GM18511 (cell line): ENCODE results near the gene ALOX12B.

Experiments used
- ATAC-seq: cut with Tn5 transposase; IDR thresholded peaks from one replicate; pipeline ENCODE4 v1.9.1; 2021; ENCODE audit warnings: mild to moderate bottlenecking, moderate library complexity; ENCODE audit not compliant: unreplicated experiment

ALOX12B gene

GRCh38 chr17:8087075-8087951 lies at the start of gene ALOX12B:
ALOX12B (minus strand) TSS chr17:8087716; CDS start chr17:8087442, 274 bp downstream.
- no peak for ATAC-seq

DNA sequence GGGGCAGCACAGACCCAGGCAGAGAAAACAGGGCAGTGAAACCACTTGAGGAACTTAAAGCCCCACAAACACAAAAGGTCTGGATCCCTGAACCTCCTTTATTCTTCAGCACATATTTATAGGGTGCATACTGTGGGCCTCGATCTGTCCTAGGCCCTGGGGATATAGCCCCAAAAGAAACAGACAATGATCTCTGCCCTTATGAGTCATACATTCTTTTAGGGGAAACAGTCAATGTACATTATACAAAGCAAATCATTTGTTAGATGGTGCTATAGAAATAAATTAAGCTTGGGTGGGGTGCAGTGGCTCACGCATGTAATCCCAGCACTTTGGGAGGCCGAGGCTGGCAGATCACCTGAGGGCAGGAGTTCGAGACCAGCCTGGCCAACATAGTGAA lies 46.4 kb upstream of the ALOX12B start:
- ATAC-seq = no peak

- no peak for ATAC-seq
Measured at GRCh38 chr17:8133399-8133798, 45.9 kb upstream of the ALOX12B start.

- no peak for ATAC-seq
Measured at GRCh38 chr17:8131844-8132441, 44.4 kb upstream of the ALOX12B start.

- no peak for ATAC-seq
Measured at GRCh38 chr17:8128125-8128784, 40.7 kb upstream of the ALOX12B start.

- no peak for ATAC-seq
Measured at GRCh38 chr17:8126491-8127066, 39.1 kb upstream of the ALOX12B start.

DNA sequence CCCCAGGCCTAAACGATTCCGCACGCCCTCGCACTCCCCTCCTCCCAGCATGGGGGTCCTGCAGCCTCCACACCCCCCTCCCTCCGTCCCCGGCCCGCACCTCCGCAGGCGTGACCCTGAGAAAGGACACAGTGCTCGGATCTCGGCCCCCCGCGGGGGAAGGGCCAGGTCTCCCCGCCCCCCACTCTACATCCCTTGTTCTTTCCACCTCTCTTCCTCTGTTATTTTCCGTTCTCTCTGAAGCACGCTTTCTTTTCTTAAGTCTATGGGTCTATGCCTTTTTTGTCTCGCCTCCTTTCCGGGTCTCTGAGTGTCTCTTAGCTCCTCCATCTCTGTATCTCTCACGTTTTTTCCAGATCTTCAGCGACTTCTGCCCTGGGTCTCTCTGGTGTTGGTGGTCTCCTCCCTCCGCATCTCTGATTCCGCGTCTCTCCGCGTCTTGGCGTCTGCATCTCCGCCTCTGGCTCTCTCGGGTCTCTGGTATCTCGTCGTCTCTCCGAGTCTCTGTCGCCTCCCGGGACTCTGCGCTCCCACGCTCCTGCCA lies 38.5 kb upstream of the ALOX12B start:
- no peak for ATAC-seq

DNA sequence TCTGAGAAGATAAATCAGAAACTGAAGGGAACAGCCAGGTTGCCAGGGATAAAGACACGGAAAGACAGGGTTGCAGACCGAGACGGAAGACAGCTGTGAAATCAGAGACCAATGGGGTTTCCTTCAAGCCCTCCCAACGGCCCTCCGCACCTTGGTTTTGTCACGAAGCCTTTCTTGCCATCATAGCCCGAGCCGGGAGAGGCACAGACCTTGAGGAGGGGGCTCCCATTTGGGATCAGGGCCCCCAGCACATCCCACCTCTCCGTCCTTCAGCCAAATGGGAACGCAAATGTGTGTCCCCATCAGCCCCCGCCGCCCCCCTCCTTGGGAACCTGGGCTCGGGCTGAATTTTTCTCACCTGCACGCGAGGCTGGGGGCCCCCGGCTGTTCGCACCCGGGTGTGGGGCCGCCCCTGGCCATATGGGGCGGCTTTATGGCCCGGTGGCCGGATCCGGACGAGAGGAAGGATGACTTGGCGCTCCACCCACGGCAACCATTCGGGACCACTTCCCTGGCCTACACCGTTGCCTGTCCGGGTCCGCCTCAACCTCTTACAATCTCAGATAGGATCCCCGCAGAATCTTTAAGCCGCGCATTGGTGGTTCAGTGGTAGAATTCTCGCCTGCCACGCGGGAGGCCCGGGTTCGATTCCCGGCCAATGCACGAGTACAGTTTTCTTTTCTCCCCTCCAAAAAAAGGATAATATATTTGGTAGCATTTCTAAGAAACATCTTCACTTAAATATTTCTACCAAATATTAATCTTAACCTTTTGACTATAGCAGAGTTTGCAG lies 37.8 kb upstream of the ALOX12B start:
- no peak for ATAC-seq

GRCh38 chr17:8124350-8125153 lies 37.0 kb upstream of the ALOX12B start:
- ATAC-seq = no peak

GRCh38 chr17:8123695-8124349 lies 36.3 kb upstream of the ALOX12B start, which contains the start of gene HES7:
HES7 (minus strand) TSS chr17:8124106; CDS start chr17:8124084, 22 bp downstream.
- ATAC-seq = no peak

DNA sequence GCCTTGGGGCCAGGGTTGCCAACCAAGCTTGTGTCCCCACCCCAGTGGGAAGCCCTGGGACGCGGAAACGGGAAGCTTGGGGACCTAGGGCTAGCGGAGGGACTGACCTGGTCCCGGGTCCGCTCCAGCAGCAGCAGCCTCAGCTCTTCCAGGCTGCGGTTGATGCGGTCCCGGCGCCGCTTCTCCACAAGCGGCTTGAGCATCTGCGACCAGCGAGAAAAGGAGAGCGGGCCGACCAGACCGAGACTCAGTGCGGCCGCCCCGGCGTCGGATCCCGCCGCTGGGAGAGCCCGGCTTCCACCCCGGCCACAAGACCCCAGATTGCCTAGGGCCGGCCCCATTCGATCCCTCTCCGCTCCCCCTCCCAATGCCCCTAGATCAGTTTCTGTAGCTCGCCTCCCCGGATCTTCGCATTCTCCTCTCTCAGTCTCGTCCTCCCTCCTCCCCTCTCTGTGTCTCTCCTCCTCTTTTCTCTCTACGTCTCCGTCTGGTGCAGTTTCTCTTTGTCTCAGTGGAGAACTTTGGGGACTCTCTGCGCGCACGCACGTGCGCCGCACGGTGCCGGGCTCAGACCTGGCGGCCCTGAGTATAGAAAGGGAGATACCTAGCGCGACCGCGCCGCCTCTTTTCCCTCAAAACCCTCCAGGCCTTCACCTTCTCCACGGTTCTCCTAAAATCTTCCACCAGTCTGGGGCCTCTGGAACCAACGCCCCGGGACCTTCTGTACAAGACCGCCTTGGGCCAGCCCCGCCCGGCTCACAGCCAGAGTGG lies 35.6 kb upstream of the ALOX12B start:
- ATAC-seq = no peak

- no peak for ATAC-seq
Measured at GRCh38 chr17:8122422-8122923, 35.0 kb upstream of the ALOX12B start.

DNA sequence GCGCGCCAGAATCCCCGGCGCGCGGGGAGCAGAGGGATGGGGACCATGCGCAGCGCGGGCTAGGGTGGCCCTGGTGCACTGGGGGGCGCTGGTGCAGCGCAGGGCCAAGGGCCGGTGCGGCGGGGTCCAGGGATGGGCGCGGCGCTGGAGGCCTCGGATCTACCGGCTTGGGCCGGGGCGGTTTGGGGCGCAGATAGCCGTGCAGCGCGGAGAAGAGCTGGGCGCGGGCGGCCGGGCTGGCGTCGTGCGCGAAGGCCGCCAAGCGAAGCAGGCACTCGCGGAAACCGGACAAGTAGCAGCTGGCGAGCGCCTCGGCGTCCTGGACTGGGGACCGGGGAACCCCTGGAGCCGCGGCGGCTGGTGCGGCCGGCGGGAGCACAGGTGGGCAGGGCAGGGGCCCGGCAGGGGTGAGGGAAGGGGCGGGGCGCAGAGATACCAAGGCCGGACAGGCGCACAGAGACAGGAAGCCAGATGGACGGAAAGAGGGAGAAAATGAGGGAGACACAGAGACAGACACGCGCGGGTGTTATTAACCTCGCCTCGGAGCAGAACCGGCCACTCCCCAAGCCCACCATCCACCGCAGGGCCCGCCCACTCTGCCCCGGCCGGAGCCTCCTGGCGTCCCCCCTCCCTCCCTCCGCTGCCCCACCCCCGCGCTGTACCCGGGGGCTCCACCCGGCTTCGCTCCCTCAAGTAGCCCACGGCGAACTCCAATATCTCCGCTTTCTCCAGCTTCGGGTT lies 34.3 kb upstream of the ALOX12B start:
- no peak for ATAC-seq

GRCh38 chr17:8121407-8121680 lies 33.8 kb upstream of the ALOX12B start:
- no peak for ATAC-seq

DNA sequence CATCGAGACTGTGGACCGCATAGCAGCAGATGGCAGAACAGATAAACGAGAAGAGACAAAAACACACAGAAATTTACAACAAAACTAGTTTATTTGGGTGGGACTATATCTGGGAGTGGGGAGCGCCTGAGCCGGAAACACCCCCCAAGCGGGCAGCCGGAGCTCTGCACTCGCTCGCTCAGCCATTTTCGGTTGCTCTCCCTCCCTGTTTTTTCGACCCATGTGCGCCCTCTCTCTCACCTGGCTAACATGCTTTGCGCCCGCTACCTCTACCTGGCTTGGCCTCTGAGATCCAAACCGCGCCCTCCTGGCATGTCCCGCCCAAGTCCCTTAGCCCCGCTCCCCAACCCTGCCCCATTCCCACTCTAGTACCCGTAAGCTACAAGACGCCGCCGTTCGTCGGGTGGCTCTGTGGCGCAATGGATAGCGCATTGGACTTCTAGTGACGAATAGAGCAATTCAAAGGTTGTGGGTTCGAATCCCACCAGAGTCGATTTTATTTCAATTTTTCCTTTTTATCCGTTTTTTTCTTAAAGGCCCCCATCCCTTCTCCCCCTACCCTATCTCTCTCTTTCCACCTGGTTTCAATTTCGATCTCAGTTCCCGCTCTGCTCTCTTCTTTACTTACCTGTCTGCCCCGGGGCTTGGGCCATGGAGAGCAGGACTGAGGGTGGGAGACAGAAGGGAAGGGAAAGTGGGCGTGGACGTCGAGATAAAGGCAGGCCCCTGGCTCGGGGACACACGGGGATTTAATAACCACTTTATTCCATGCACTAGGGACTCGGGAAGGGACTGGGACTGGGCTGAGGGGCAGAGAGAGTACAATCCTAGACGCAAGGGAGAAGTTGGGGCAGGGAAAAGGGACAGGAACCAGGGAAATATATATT lies 33.2 kb upstream of the ALOX12B start:
- ATAC-seq = no peak
